ENCODE data around the gene LRRC38.
"Not testable (repeated sequence)": the region's sequence is repeated elsewhere in the genome, so short reads cannot be mapped to it uniquely, and the experiment has no call there.

Gene LRRC38

DNA sequence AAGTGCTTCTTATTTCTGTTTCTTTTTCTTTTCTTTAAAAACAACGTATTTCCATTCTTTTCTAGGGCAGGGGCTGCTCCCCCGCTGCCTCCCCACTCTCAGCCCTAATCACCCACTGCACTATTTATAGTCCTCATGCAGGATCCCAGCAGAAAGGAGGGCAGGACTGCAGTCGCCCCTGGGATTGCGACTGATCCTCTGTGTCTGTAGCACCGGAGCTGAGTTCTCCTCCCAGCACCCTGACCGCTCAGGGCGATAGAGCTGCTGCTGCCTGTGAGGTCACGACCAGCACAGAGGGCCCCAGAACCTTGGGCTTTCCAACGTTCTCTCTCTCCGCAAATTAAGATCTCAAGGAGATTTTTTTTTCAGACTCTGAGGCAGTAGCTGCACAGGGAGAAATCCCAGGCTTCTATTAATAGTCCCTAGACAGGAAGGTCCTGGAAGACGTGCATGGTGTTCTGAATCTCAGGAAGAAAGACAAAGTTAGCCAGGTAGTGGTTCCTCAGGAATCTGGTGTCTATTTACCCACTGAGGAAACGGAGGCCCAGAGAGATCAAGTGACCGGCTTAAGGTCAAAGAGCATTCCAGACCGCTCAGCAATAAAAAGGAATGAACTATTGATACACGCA is 56.8 kb downstream of the LRRC38 start:
- no peak for DNase-seq

DNA sequence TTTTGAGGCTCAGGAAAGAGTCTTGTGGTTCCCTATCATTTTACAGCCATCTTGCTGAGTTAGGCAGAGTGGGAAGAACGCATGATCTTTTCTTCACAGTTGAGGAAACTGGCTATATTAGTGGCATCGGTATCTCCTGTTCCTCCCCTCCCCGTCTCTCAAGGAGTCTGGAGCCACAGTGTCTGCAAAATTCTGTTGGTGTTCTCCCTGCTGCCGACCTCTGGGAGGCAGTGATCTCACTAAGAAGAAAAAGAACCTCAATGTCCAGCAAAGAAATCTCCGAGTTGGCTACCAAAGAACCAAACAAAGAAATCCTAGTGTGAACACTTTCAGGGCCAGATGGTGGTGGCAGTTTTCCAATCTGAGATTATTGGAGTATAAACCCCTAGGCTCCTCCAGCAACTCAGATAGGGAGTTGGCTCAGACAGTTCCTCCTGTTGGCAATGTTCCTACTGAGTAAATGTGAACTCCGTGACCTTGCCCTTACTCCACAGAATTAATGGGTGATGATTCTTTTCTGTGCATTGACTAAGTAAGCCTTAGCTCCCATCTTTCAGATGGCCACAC is 62.3 kb downstream of the LRRC38 start:
- DNase-seq = no peak

DNA sequence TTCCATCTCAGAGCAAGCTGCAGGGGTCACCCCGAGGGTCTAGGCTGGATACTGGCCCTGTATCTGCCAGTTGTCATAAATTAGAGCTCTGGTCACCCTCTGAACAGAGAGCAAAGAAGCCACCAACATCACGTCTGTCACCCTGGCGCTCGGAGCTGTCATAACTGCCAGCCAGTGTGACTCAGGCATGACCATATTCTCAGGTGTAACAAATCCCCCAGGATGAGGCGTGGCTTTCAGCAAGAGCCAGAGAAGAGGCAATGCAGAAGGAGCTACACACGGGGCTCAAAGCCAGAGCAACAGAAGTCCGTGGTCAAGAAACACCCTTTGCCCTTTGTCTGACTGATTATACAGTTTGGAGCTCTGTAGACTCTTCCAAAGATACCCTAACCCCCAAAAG is 63.6 kb downstream of the LRRC38 start:
- no peak for DNase-seq

DNA sequence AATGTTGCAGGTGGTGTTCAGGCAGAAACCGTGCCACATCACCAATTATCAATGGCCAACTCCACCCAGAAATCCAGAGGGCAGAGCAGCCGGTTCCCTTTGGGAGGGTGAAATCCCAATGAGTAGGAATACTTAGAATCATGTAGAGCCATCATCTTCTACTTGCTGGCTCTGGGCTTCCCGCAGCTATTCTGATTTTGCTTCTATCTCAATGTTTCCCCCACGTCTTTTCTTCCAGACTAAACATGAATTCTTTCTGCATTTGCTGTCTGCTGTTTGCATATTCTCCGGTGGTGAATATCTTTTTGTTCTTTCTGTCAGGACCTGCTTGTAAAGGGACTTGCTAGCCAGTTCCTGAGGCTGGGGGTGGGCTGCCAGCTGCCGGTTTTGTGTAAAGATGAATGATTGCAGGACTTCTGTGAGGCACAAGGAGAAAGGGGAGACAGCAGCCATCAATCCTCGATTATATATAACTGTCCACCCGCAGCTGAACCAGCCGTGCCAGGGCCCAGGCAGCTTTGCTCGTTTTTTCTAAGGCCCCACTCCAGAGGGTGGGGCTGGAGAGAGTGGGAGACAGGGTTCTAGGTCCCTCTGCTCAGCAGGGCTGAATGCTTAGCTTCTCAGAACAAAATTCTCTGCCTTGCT is 70.3 kb downstream of the LRRC38 start:
- no peak for DNase-seq

DNA sequence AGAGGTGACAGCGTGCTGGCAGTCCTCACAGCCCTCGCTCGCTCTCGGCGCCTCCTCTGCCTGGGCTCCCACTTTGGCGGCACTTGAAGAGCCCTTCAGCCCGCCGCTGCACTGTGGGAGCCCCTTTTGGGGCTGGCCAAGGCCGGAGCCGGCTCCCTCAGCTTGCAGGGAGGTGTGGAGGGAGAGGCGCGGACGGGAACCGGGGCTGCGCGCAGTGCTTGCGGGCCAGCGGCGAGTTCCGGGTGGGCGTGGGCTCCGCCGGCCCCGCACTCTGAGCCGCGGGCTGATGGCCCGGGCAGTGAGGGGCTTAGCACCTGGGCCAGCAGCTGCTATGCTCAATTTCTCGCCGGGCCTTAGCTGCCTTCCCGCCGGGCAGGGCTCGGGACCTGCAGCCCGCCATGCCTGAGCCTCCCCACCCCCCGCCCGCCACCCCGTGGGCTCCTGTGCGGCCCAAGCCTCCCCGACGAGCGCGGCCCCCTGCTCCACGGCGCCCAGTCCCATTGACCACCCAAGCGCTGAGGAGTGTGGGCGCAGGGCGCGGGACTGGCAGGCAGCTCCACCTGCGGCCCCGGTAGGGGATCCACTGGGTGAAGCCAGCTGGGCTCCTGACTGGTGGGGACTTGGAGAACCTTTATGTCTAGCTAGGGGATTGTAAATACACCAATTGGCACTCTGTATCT is 74.6 kb downstream of the LRRC38 start:
- not testable (repeated sequence) for DNase-seq

DNA sequence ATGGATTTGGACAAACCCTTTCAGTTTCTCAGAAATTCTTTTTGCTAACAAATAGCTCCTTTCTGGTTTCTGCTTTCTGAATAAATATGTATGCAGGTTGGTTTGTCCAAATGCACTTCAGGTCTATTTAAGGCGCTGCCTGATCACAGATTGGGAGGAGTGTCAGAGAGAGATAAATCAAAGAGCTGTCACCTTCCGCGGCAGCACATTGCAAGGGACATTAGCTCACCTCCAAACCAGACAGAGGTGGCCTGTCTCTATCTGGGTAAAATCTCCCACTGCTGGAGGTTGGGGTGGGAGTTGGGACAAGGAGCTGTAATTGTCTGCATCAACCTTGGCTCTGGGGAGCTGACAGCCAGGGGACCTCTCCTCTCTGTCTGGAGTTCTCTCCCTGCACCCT is 78.3 kb downstream of the LRRC38 start:
- DNase-seq = no peak

DNA sequence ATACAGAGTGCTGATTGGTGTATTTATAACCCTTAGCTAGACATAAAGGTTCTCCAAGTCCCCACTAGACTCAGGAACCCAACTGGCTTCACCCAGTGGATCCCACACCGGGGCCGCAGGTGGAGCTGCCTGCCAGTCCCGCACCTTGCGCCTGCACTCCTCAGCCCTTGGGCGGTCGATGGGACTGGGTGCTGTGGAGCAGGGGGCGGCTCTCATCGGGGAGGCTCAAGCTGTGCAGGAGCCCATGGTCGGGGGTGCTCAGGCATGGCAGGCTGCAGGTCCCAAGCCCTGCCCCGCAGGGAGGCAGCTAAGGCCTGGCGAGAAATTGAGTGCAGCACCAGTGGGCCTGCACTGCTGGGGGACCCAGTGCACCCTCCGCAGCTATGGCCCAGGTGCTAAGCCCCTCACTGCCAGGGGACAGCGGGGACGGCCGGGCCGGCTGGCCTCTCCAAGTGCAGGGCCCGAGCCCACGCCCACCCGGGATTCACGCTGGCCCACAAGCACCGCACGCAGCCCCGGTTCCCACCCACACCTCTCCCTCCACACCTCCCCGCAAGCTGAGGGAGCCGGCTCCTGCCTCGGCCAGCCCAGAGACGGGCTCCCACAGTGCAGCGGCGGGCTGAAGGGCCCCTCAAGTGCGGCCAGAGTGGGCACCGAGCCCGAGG is 80.0 kb downstream of the LRRC38 start:
- not testable (repeated sequence) for DNase-seq

DNA sequence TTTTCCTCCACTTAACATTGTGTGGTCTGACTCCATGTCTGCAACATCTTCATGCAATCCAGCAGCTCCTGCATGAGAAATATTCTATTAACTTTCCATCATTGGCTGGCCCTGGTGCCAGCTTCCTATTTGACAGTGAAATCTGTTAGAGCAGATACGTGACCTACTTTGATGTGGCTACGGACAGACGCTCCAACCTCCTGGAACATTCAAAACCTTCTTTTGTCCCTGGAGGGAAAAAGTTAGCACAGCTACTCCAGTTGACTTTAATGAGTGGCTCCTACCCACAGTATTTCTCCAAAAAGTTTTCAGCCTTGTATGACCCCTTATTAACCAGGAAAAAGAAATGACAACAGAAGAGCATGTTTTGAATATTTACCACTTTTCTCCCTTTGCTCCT is 81.6 kb downstream of the LRRC38 start:
- DNase-seq = no peak

DNA sequence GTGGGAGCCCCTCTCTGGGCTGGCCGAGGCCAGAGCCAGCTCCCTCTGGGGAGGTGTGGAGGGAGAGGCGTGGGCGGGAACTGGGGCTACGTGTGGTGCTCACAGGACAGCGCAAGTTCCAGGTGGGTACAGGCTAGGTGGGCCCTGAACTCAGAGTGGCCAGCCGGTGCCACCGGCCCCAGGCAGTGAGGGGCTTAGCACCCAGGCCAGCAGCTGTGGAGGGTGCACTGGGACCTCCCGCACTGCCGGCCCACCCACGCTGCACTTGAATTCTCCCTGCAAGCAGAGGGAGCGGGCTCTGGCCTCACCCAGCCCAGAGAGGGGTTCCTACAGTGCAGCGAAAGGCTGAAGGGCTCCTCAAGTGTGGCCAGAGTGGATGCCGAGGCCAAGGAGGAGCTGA is 83.3 kb downstream of the LRRC38 start:
- no peak for DNase-seq

Data from NCI-H187 (cell line).